Activated T-cell treated with anti-CD3 and anti-CD28 coated beads for 24 hours (primary cell): Measurements from ENCODE around the gene NMT2.

ENCODE experiments used
- DNase-seq: peaks from one replicate; pipeline ENCODE4 v3.0.0-alpha.2; 2020; ENCODE audit warnings: low read depth

The NMT2 gene

DNA sequence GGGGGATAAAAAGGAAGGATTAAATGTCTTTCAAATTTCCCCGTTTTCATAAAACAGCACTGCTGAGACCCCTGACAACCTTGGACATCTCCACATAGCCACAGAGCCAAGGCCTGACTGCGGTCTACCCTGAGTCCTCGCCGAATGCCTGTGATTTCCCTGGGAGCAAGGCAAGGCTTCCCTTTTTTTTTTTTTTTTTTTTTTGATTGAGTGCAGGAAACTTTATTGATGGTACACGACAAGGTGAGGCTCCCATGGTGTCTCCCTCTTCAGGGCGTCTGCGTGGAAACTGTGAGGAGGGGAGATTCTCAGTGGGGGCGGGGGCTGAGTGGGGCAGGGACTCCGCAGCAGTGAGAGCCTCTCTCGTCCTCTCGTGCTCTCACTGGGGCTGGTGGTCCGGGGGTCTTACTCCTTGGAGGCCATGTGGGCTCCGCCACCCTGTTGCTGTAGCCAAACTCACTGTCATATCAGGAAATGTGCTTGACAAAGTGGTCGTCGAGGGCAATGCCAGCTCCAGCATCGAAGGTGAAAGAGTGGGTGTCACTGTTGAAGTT is 75.6 kb downstream of the NMT2 start:
- no peak for DNase-seq

DNA sequence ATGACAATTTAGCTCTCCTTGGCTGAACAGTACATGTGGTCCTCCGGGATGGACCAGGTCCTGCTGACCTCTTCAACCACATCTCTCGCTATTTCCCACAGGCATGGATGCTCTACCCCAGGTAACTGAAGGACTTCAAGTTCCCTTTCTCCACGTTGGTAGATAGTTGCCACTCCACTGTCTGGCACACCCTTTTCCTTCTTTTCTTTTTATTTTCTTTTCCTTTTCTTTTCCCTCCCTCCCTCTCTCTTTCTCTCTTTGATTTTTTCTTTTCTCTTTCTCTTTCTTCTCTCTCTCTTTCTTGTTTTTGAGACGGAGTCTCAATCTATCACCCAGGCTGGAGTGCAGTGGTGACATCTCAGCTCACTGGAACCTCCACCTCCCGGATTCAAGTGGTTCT is 77.1 kb downstream of the NMT2 start:
- DNase-seq = no peak

DNA sequence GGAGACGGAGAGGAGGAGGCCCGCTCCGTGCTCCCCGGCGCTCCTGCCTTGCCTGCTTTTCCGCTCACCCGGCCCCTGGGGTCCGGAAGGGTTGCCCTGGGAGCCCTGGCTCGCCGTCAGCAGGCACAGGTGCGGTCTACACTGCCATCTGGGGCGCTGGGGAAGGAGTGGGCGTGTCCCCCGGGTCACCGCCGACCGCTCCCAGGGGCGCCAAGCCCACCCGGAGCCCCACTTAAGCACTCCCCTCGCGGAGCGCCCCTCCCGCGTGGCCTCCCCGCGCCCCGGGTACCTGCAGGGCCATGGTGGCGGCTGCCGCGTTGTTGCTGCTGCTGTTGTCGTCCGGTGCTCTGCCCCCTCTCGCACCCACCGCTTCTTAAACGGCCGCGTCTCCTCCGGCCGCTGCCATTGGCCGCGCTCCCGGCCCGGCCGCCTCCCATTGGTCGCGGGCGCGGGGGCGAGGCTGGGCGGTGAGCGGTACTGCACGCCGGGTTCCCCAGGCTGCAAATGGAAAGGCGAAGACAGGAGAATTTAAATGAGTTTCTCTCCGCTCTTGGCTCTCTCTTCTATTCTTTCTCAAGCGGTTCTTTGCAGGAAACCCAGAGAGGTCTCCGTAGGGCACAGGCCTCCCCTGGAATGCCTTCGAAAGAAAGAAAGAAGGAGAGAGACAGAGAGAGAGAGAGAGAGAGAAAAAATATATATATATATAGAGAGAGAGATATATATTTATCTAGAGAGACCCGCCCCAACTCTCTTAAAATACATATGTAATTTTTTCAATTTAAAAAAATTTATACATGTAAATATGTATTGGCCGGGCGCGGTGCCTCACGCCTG is 79.8 kb downstream of the NMT2 start, which contains the start of gene ACBD7:
Gene ACBD7 (minus strand): TSS at position 349 of the 834 bp plus-strand sequence. CDS start 48 bp downstream, at position 301.
- DNase-seq = peak; percentile 73

DNA sequence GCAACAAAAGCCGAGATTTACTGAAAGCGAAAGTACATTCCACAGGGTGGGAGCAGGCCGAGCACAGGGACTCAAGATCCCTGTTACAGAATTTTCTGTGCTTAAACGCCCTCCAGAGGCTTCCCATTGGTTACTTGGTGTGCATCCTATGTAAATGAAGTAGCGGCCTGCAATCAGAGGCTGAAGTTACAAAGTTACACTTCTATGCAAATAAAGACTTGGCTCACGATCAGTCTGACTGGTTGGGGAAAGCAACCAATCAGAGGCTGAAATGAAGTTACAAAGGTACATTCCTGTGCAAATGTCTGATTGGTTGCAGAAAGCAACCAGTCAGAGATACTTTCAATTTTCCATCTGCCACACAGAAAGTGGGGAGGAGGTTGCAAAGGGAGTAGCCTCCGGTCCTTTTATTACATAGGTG is 84.0 kb downstream of the NMT2 start:
- no peak for DNase-seq

DNA sequence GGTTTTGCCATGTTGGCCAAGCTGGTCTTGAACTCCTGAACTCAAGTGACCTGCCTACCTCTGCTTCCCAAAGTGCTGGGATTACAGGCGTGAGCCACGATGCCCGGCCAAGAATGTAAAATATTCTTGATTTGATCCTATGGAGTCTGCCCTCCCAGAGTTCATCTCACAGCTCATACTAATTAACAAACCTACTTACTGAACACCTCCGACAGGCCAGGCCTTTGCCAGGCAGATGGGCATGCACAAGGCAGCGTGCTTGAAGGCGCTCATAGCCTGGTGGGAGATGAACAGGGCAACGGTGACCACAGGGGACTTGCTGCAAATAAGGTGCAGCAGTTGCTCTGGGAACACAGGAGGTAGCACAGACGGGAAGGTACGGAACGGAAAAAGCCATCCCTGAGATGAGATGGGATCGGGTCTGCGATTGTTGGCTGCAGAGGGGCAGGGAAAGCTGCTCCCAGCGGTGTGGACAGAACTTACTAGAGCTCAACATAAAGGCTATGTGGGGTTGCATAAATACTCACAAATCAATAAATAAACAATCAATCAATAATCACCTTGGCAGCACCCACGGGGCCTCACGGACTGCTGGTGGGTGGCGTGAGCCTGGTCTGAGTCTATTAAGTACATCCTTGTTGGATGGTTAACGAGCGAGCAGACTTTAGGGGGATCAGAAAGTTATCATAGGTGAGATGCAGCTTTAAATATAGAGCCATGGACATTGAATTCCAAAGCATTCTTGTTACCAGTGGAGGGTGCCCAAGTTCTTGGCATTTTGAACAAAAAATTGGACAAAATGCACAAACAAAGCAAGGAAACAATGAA is 84.6 kb downstream of the NMT2 start:
- no peak for DNase-seq

DNA sequence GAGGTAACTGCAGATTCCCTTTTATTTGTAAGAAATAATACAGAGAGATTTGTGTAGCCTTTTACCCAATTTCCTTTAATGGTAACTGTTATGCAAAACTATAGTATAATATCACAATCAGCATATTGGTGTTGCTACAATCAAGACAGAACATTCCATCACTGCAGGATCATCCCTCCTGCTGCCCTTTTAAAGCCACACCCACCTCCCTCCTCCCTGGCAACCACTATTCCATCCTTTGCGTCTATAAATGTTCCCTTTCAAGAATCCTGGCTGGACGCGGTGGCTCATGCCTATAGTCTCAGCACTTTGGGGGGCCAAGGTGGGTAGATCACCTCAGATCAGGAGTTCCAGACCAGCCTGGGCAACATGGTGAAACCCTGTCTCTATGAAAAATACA is 93.1 kb downstream of the NMT2 start:
- no peak for DNase-seq

DNA sequence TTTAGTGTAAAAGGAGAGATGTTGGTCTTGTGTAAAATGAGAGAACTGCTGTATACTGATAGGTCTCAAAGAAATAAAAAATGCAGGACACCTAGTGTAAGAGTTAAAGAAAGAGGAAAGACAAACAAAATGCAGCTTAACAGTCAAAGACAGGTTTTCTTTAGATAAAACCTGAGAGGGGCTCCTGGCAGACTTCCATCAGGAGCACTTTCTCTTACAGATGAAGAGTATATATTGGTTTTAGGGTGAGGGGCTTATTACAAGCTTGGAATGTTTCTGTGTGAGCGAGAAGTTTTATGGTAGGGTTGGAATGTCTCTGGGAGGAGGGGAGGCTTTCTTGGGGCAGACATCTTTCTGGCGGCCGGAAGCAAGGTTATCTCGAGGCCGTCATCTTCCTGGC is 96.1 kb downstream of the NMT2 start:
- no peak for DNase-seq

DNA sequence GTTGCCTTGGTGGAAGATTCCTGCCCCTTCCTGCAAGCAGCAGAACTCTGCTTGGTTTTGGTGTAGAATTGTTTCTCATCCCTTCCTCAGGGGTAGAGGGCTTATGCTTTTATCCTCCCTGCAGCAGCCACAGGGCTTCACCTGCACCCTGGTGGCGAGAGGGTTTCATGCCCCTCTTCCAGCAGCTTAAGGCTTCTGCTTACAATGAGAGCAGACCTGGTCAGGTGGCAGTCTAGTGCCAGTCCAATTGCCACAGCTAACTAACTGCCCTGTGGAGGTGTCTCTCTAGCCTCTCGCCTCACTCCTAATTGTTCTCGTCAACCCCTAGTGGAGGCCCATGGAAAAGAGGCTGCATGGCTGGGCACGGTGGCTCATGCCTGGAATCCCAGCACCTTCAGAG is 99.3 kb downstream of the NMT2 start:
- no peak for DNase-seq

DNA sequence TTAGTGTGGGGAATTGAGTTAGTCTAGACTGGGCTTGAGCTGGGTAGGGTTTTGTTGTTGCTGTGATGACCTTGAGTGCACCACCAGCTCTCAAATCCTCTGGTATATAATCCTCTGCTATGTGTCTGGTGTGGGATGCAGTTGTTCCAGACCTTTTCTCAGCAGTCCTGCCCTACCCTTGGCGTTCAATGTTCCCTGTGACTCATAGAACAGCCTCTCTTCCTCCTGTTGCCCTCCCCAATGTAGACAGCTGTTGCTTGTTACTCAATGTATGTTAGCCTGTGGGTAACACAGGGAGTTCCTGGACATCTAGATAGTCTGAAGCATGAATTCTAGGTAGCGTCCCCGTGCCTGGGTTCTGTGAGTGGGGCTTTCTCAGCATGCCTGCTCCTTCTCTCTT is 99.7 kb downstream of the NMT2 start:
- DNase-seq = no peak

DNA sequence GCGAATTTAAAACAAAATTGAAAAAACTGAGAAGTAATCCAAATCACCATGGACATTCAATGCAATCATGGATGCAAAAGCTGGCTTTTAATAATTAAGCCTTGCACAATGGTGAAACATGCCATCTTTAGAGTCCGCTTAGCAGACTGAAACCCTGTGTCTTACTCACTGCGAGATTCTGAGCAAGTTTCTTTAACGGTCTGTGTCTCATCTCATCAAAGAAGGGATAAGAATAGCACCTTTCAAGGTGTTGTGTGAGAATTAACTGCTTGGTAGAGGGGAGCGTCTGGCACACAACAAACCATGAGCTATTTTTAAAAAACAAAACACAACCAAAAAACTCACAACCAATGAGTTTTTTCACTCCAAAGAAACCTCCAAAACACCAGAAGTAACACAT is 101.3 kb downstream of the NMT2 start:
- DNase-seq = no peak

DNA sequence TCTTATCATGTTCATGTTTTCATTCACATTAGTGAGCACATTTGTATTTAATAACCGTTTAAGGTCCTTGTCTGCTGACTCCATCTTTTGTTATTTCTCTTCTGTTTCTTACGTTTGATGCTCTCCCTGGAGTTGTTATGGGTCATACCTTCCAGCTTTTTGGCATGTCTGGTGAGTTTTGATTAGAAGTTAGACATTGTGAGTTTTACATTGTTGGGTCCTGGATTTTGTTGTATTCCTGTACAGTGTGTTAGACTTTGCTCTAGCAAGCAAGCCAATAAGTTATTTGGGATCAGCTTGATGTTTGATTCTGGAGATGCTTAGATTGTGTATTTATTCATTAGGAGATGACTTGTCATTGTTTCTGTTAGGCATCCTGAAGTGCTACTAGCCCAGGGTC is 107.9 kb downstream of the NMT2 start:
- DNase-seq = no peak

DNA sequence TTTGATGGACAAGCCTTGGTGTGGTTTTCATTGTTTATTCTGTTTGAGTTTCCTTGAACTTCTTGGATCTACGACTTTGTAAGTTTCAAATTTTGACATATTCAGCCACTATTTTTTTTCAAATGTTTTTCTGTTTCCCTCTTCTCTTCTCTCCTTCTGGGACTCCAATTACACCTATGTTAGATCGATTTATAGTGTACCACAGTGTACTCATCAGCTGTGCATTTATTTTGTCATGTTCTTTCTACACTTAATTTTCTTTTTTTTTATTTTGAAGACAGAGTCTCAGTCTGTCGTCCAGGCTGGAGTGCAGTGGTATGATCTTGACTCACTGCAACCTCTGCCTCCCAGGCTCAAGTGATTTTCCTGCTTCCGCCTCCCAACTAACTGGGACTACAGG is 108.6 kb downstream of the NMT2 start:
- no peak for DNase-seq

DNA sequence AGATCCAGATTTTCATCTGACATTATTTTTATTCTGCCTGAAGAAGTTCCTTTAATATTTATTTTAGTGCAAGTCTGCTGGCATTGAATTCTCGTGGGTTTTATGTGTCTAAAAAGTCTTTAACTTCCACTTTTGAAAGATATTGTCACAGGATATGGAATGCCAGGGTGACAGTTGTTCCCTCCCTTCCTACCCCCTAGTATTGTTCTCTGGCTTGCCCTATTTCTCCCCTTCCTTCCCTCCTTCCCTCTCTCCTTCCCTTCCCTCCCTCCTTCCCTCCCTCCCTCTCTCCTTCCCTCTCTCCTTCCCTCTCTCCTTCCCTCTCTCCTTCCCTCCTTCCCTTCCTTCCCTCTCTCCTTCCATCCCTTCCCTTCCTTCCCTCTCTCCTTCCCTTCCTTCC is 109.8 kb downstream of the NMT2 start:
- DNase-seq = no peak
